NOMO-1 treated with DMSO at 0.1 percent for 48 hours (cell line): ENCODE results near the gene NOTCH2.
A peak's percentile ranks its signal among the peaks of the same experiment; 100 is the strongest.
"Not testable (repeated sequence)": the region's sequence is repeated elsewhere in the genome, so short reads cannot be mapped to it uniquely, and the experiment has no call there.

Experiments
- DNase-seq: peaks from one replicate; lab custom pipeline; 2025; ENCODE audit not compliant: unreplicated experiment; lab: John Stamatoyannopoulos, UW

Gene NOTCH2

GRCh38 chr1:120069067-120069919 is at the start of gene NOTCH2:
NOTCH2 (minus strand) TSS chr1:120069662; CDS start chr1:120069406, 256 bp downstream.
- peak; percentile 33 for DNase-seq

GRCh38 chr1:120117371-120118177 is 48.1 kb upstream of the NOTCH2 start:
- not testable (repeated sequence) for DNase-seq

- DNase-seq = not testable (repeated sequence)
Measured at GRCh38 chr1:120116094-120116493, 46.6 kb upstream of the NOTCH2 start.

GRCh38 chr1:120113134-120113533 is 43.7 kb upstream of the NOTCH2 start:
- DNase-seq = not testable (repeated sequence)

- DNase-seq = not testable (repeated sequence)
Measured at GRCh38 chr1:120112212-120112611, 42.8 kb upstream of the NOTCH2 start.

GRCh38 chr1:120111771-120112170 is 42.3 kb upstream of the NOTCH2 start:
- DNase-seq = not testable (repeated sequence)

GRCh38 chr1:120111008-120111407 is 41.5 kb upstream of the NOTCH2 start:
- DNase-seq = not testable (repeated sequence)

GRCh38 chr1:120109656-120110055 is 40.2 kb upstream of the NOTCH2 start:
- DNase-seq = not testable (repeated sequence)

GRCh38 chr1:120109180-120109579 is 39.7 kb upstream of the NOTCH2 start:
- DNase-seq = not testable (repeated sequence)

GRCh38 chr1:120105288-120105687 is 35.8 kb upstream of the NOTCH2 start:
- not testable (repeated sequence) for DNase-seq

GRCh38 chr1:120103768-120104167 is 34.3 kb upstream of the NOTCH2 start:
- DNase-seq = not testable (repeated sequence)

- not testable (repeated sequence) for DNase-seq
Measured at GRCh38 chr1:120101593-120101992, 32.1 kb upstream of the NOTCH2 start.

GRCh38 chr1:120100590-120100989 is 31.1 kb upstream of the NOTCH2 start:
- DNase-seq = not testable (repeated sequence)

- DNase-seq = not testable (repeated sequence)
Measured at GRCh38 chr1:120098986-120099759, 29.7 kb upstream of the NOTCH2 start.

GRCh38 chr1:120096981-120097545 is 27.6 kb upstream of the NOTCH2 start:
- DNase-seq = not testable (repeated sequence)

- not testable (repeated sequence) for DNase-seq
Measured at GRCh38 chr1:120093548-120094181, 24.2 kb upstream of the NOTCH2 start.

GRCh38 chr1:120092232-120093218 is 23.1 kb upstream of the NOTCH2 start:
- DNase-seq = not testable (repeated sequence)

GRCh38 chr1:120090830-120091229 is 21.4 kb upstream of the NOTCH2 start:
- not testable (repeated sequence) for DNase-seq

- not testable (repeated sequence) for DNase-seq
Measured at GRCh38 chr1:120087959-120088358, 18.5 kb upstream of the NOTCH2 start.
